Measurements from ENCODE around the gene TRIO. TPM values are rescaled to one million over a fixed set of nuclear protein-coding genes. Genes with fewer than 3 reads are reported as not detected.
"Not testable (repeated sequence)": the region's sequence is repeated elsewhere in the genome, so short reads cannot be mapped to it uniquely, and the experiment has no call there.

Gene TRIO
- total RNA-seq, 2 experiments from 2014 or later, result 5.7 to 15.7 TPM

DNA sequence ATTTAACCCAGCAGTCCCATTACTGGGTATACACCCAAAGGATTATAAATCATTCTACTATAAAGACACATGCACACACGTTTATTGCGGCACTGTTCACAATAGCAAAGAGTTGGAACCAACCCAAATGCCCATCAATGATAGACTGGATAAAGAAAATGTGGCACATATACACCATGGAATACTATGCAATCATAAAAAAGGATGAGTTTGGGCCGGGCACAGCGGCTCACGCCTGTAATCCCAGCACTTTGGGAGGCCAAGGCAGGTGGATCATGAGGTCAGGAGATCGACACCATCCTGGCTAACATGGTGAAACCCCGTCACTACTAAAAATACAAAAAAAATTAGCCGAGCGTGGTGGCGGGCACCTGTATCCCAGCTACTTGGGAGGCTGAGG lies 249.4 kb downstream of the TRIO start:
- H3K27ac Mint-ChIP-seq; H3K4me1 Mint-ChIP-seq; ATAC-seq; H3K36me3 Mint-ChIP-seq; H3K9me3 Mint-ChIP-seq (ENCODE audit: low read depth); H3K4me3 Mint-ChIP-seq; DNase-seq; H3K27me3 Mint-ChIP-seq; CTCF ChIA-PET: not testable (repeated sequence)

DNA sequence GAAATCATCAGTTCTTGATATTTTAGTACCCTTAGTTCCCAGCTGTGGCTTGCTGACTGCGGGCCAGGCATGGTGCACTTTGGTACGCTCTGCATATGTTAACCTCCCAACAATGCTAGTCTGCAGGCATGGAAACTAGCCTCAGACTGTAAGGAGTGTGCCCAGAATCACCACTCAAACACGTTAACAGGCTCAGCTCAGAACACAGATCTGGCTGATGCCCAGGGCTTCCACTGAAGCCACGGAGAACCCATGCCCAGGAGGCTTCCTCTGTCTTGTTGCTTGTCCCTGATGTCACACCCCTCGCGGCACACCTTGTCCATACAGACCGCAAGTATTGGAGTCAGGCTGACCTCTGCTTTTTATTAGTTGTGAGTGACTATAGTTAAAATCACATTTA lies 251.2 kb downstream of the TRIO start:
- Mint-ChIP-seq H3K9me3 (ENCODE audit: low read depth) (no peaks in the 10 kb centered on the region), H3K27ac (no peak overlapping the region), H3K27me3 (peaks cover 10% of the 10 kb centered on the region), H3K4me3 (no peak overlapping the region), H3K4me1 (peaks cover 11% of the 10 kb centered on the region), H3K36me3 (no peaks in the 10 kb centered on the region)
- DNase-seq, result no peak
- CTCF ChIA-PET, result interaction anchor here (1.0 to 1.2 kb wide), 3 partner anchors 9 to 254 kb away, joined by 3 to 4 read pairs (median 3); no protein-coding TSS in a partner anchor
- ATAC-seq, result no peak

GRCh38 chr5:14395411-14395810 lies 252.3 kb downstream of the TRIO start:
- Mint-ChIP-seq H3K4me1 (peaks cover 21% of the 10 kb centered on the region), H3K36me3 (no peaks in the 10 kb centered on the region), H3K27ac (no peak overlapping the region), H3K4me3 (no peak overlapping the region), H3K27me3 (peaks cover 10% of the 10 kb centered on the region), H3K9me3 (ENCODE audit: low read depth) (no peaks in the 10 kb centered on the region)
- DNase-seq (no peak), ATAC-seq (no peak)
- CTCF ChIA-PET, result interaction anchor here (1.0 to 1.4 kb wide), 5 partner anchors 8 to 254 kb away, joined by 3 to 10 read pairs (median 4); no protein-coding TSS in a partner anchor

DNA sequence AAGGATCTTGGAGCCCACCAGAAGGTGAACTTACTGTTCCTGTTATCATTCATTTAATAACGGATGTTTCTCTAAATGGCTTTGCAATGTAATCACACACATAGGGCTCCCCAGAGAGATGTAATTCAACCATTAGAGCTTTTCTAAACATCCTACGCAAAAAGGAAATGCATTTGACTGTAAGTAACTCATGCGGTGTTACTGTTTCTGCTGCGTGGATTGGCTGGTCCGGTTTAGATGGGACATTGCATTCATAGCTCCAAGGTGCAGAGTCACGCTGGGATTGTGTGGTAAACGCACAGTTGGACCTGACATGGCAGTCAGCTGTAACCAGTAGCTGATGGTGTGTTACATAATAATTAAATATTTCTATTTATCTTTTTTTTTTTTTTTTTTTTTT lies 252.9 kb downstream of the TRIO start:
- no peak overlapping the region for H3K27ac Mint-ChIP-seq
- no peak for ATAC-seq

DNA sequence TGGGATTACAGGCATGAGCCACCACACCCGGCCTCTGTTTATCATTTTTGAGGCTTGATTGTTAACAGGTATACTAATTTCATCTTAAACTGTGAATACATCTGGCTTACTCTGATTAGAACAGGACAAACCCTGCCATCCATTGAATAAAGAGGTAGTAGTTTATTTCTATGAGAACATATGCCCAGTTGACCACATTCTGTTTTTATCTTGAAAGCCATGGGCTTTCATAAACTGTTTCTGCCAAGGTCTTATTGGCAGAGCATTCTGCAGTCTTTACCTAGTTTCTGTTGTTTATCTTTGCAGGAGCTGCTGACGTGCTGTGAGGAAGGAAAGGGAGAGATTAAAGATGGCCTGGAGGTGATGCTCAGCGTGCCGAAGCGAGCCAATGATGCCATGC lies 253.6 kb downstream of the TRIO start:
- ATAC-seq (no peak), DNase-seq (no peak)
- peaks cover 34% of the 10 kb centered on the region for H3K4me1 Mint-ChIP-seq
- CTCF ChIA-PET, result interaction anchor here (0.6 to 1.4 kb wide), 4 partner anchors 10 to 498 kb away, joined by 3 to 10 read pairs (median 4); no protein-coding TSS in a partner anchor
- H3K36me3 Mint-ChIP-seq, result no peaks in the 10 kb centered on the region
- H3K27me3 Mint-ChIP-seq, result peaks cover 9% of the 10 kb centered on the region
- no peak overlapping the region for H3K27ac Mint-ChIP-seq
- H3K4me3 Mint-ChIP-seq, result no peak overlapping the region
- H3K9me3 Mint-ChIP-seq (ENCODE audit: low read depth), result no peaks in the 10 kb centered on the region

More for the DNA sequence above, 252.9 kb downstream of the TRIO start:
- no peak for DNase-seq
- H3K4me1 Mint-ChIP-seq, result peaks cover 27% of the 10 kb centered on the region
- no peaks in the 10 kb centered on the region for H3K36me3 Mint-ChIP-seq
- no peak overlapping the region for H3K4me3 Mint-ChIP-seq
- no peaks in the 10 kb centered on the region for H3K9me3 Mint-ChIP-seq (ENCODE audit: low read depth)
- CTCF ChIA-PET, result interaction anchor here (1.1 to 1.4 kb wide), 3 partner anchors 9 to 253 kb away, joined by 3 to 10 read pairs (median 6); no protein-coding TSS in a partner anchor
- H3K27me3 Mint-ChIP-seq, result peaks cover 8% of the 10 kb centered on the region

DNA sequence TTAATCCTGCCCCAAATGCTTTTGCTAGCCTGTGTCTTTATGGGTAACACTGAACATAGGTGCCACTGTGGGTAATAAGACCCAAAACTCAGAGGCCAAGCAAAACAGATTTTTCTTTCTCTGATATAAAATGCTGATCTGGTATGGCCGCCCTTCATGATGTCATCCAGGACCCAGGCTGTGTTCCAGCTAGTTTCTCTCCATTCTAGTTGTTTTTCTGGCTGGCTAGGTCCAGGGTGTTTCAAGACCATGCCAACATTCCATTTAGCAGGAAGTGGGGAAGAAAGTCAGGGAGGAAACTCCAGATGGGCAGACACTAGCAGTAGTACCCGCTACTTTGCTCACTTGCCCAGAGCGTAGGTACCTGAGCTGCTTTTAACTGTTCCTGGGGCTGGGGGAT lies 254.6 kb downstream of the TRIO start:
- ATAC-seq, result no peak
- peaks cover 11% of the 10 kb centered on the region for H3K27me3 Mint-ChIP-seq
- peaks cover 37% of the 10 kb centered on the region for H3K4me1 Mint-ChIP-seq
- H3K9me3 Mint-ChIP-seq (ENCODE audit: low read depth), result peaks cover 5% of the 10 kb centered on the region
- H3K36me3 Mint-ChIP-seq, result peaks cover 5% of the 10 kb centered on the region
- DNase-seq, result no peak
- H3K4me3 Mint-ChIP-seq, result no peak overlapping the region
- no peak overlapping the region for H3K27ac Mint-ChIP-seq
- CTCF ChIA-PET, result interaction anchor here (0.7 to 1.8 kb wide), 7 partner anchors 16 to 252 kb away, joined by 3 to 6 read pairs (median 4); no protein-coding TSS in a partner anchor

DNA sequence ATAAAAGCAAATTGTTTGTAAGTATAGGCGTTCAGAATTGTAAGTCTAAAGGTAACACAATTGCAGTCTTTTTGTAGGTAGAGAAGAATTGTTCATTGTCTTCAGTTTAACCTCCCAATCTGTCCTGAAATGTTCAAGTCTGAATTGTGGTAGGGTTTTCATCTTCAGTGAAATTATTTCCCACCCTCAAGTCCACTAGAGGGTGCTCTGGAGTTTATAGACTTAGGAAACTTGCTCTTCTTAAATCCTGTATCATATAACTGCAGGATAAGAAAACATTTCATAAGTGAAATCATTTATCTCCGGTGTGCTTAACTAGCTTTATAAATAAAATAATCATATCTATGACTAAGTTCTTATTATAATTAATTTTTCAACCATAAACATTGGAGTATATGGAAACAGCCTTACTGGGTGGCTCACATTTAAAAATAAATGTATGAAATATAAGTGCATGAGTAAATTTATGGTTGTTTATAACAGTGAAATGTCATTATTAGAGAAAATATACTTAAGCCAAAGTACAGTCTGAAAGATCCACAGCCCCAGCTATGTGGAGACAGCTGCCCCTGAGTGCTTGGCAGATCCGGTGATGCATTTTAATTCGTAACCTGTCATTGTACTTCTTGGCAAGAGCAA lies 256.0 kb downstream of the TRIO start:
- DNase-seq (no peak), ATAC-seq (peak; percentile 73)
- Mint-ChIP-seq H3K36me3 (peaks cover 10% of the 10 kb centered on the region), H3K27me3 (peaks cover 12% of the 10 kb centered on the region), H3K9me3 (ENCODE audit: low read depth) (peaks cover 7% of the 10 kb centered on the region), H3K4me1 (peaks cover 38% of the 10 kb centered on the region), H3K4me3 (no peak overlapping the region), H3K27ac (no peak overlapping the region)
- CTCF ChIA-PET, result interaction anchor here (0.8 to 3.2 kb wide), 10 partner anchors 10 to 250 kb away, joined by 3 to 49 read pairs (median 6); no protein-coding TSS in a partner anchor

GRCh38 chr5:14400085-14400484 lies 256.9 kb downstream of the TRIO start:
- ATAC-seq (no peak), DNase-seq (no peak)
- H3K4me1 Mint-ChIP-seq, result peaks cover 38% of the 10 kb centered on the region
- H3K27me3 Mint-ChIP-seq, result peaks cover 17% of the 10 kb centered on the region
- CTCF ChIA-PET, result interaction anchor here (0.7 to 3.2 kb wide), 11 partner anchors 9 to 256 kb away, joined by 3 to 49 read pairs (median 5); no protein-coding TSS in a partner anchor
- H3K4me3 Mint-ChIP-seq, result no peak overlapping the region
- H3K36me3 Mint-ChIP-seq, result peaks cover 10% of the 10 kb centered on the region
- peaks cover 7% of the 10 kb centered on the region for H3K9me3 Mint-ChIP-seq (ENCODE audit: low read depth)
- no peak overlapping the region for H3K27ac Mint-ChIP-seq

GRCh38 chr5:14400611-14401010 lies 257.5 kb downstream of the TRIO start:
- peaks cover 21% of the 10 kb centered on the region for H3K27me3 Mint-ChIP-seq
- no peak overlapping the region for H3K27ac Mint-ChIP-seq
- DNase-seq (no peak), ATAC-seq (no peak)
- H3K4me1 Mint-ChIP-seq, result peaks cover 38% of the 10 kb centered on the region
- H3K36me3 Mint-ChIP-seq, result peaks cover 10% of the 10 kb centered on the region
- peaks cover 7% of the 10 kb centered on the region for H3K9me3 Mint-ChIP-seq (ENCODE audit: low read depth)
- H3K4me3 Mint-ChIP-seq, result no peak overlapping the region
- CTCF ChIA-PET, result interaction anchor here (0.7 to 3.2 kb wide), 8 partner anchors 9 to 256 kb away, joined by 3 to 49 read pairs (median 6); no protein-coding TSS in a partner anchor

DNA sequence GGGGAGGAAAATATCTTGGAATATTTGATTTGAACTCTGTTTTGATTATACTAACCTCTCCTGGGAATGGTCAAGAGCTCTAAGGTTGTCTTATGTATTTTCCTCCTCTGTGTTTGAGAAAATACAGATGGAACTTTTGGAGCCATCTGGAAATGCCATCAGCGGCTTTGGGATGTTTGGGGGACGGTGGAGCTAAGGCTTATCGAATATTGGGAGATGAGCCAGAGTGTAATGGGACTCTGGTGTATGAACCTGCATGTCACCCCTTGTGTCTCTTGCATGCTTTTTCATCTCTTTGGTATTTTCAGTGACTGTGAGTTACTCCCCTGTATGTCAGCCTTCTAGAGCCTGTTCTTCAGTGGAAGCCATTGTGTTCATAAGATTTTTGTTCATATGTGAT lies 258.5 kb downstream of the TRIO start:
- CTCF ChIA-PET, result interaction anchor here (0.7 to 3.2 kb wide), 2 partner anchors 35 to 247 kb away, joined by 3 to 32 read pairs; no protein-coding TSS in a partner anchor
- no peak for DNase-seq
- Mint-ChIP-seq H3K4me1 (peaks cover 38% of the 10 kb centered on the region), H3K9me3 (ENCODE audit: low read depth) (peaks cover 7% of the 10 kb centered on the region), H3K27ac (no peak overlapping the region), H3K36me3 (peaks cover 10% of the 10 kb centered on the region), H3K27me3 (peaks cover 21% of the 10 kb centered on the region), H3K4me3 (no peak overlapping the region)
- no peak for ATAC-seq

- Mint-ChIP-seq H3K9me3 (ENCODE audit: low read depth) (peaks cover 7% of the 10 kb centered on the region), H3K27me3 (peaks cover 21% of the 10 kb centered on the region), H3K4me1 (peaks cover 38% of the 10 kb centered on the region), H3K4me3 (peak overlapping the region; percentile 31), H3K36me3 (peaks cover 10% of the 10 kb centered on the region), H3K27ac (peak overlapping the region; percentile 80)
- no peak for DNase-seq
- CTCF ChIA-PET, result no interaction called here
- no peak for ATAC-seq
Measured at GRCh38 chr5:14402424-14402823, 259.3 kb downstream of the TRIO start.

DNA sequence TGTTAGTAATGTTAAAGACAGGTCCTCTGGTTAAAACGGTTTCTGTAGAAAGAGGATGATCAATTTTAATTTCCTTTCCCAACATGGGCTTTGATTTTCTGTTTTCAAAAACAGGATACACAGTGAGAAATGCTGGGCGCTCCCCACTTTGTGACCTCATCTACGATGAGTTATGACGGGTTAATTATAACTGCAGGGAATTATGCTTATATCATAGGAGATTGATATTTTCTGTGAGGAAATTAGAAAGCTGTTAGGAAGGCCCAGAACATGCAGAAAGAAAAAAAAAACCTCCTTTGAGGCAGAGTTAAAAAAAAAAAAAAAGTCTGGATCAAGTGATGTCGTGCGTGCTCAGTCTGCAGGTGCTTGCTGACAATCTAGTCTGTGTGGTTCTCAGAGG lies 261.6 kb downstream of the TRIO start:
- H3K27ac Mint-ChIP-seq, result no peak overlapping the region
- H3K4me3 Mint-ChIP-seq, result no peak overlapping the region
- peaks cover 7% of the 10 kb centered on the region for H3K9me3 Mint-ChIP-seq (ENCODE audit: low read depth)
- CTCF ChIA-PET, result interaction anchor here (0.7 to 0.8 kb wide), 2 partner anchors 40 to 244 kb away, joined by 3 read pairs; no protein-coding TSS in a partner anchor
- ATAC-seq, result no peak
- DNase-seq, result no peak
- H3K36me3 Mint-ChIP-seq, result peaks cover 10% of the 10 kb centered on the region
- peaks cover 13% of the 10 kb centered on the region for H3K27me3 Mint-ChIP-seq
- peaks cover 23% of the 10 kb centered on the region for H3K4me1 Mint-ChIP-seq

- peaks cover 10% of the 10 kb centered on the region for H3K36me3 Mint-ChIP-seq
- H3K27me3 Mint-ChIP-seq, result peaks cover 13% of the 10 kb centered on the region
- DNase-seq (no peak), ATAC-seq (no peak)
- CTCF ChIA-PET, result interaction anchor here (0.8 kb wide), 1 partner anchor 243 kb away, joined by 3 read pairs; no protein-coding TSS in a partner anchor
- H3K9me3 Mint-ChIP-seq (ENCODE audit: low read depth), result peaks cover 7% of the 10 kb centered on the region
- H3K4me1 Mint-ChIP-seq, result peaks cover 18% of the 10 kb centered on the region
- no peak overlapping the region for H3K4me3 Mint-ChIP-seq
- H3K27ac Mint-ChIP-seq, result no peak overlapping the region
Measured at GRCh38 chr5:14405267-14405666, 262.1 kb downstream of the TRIO start.

All from activated CD8-positive, alpha-beta memory T cell treated with anti-CD3 and anti-CD28 coated beads, Interleukin-2, amount 10 ng/mL, durations not matched to agents 7 days and 5 days (primary cell).